ENCODE measurements around the gene CAMSAP1. TPM values are rescaled to one million over a fixed set of nuclear protein-coding genes. Genes with fewer than 3 reads are reported as not detected.
"Not testable (repeated sequence)": the region's sequence is repeated elsewhere in the genome, so short reads cannot be mapped to it uniquely, and the experiment has no call there.

CAMSAP1 gene
- total RNA-seq, 1 donor: 26.1 TPM

- no peak overlapping the region for H3K4me3 ChIP-seq (ENCODE audit: insufficient read depth, low read length)
Measured at GRCh38 chr9:135952664-135953206, 45.4 kb upstream of the CAMSAP1 start.

GRCh38 chr9:135951889-135952663 lies 44.7 kb upstream of the CAMSAP1 start:
- TF ChIP-seq CTCF (IDR thresholded peaks at IDR 0.05; ENCODE audit: extremely low read depth, low read depth, low read length): no peak
- Histone ChIP-seq H3K27ac (ENCODE audit: low read depth, low read length) (no peak overlapping the region), H3K4me1 (ENCODE audit: insufficient read depth, low read length) (no peaks in the 10 kb centered on the region), H4K20me1 (ENCODE audit: insufficient read depth, low read length) (peaks cover 8% of the 10 kb centered on the region), H2AFZ (ENCODE audit: low read length) (no peak overlapping the region), H3K9me3 (ENCODE audit: low read depth, low read length) (no peaks in the 10 kb centered on the region), H3K4me2 (ENCODE audit: insufficient read depth, low read length) (no peak overlapping the region), H3K36me3 (ENCODE audit: insufficient read depth, low read length) (peaks cover 18% of the 10 kb centered on the region), H3K79me2 (ENCODE audit: insufficient read depth, low read length) (peaks cover 22% of the 10 kb centered on the region), H3K4me3 (ENCODE audit: insufficient read depth, low read length) (no peak overlapping the region), H3K27me3 (ENCODE audit: insufficient read depth, low read length) (no peaks in the 10 kb centered on the region)
- DNase-seq (ENCODE audit: insufficient read length, low spot score, missing footprints): no peak

More at GRCh38 chr9:135952664-135953206, 45.4 kb upstream of the CAMSAP1 start:
- no peak for TF ChIP-seq CTCF (IDR thresholded peaks at IDR 0.05; ENCODE audit: extremely low read depth, low read depth, low read length)
- Histone ChIP-seq H3K27me3 (ENCODE audit: insufficient read depth, low read length) (no peaks in the 10 kb centered on the region), H3K9me3 (ENCODE audit: low read depth, low read length) (no peaks in the 10 kb centered on the region), H4K20me1 (ENCODE audit: insufficient read depth, low read length) (peaks cover 8% of the 10 kb centered on the region), H3K4me1 (ENCODE audit: insufficient read depth, low read length) (no peaks in the 10 kb centered on the region), H2AFZ (ENCODE audit: low read length) (no peak overlapping the region), H3K36me3 (ENCODE audit: insufficient read depth, low read length) (peaks cover 18% of the 10 kb centered on the region), H3K27ac (ENCODE audit: low read depth, low read length) (no peak overlapping the region), H3K79me2 (ENCODE audit: insufficient read depth, low read length) (peaks cover 27% of the 10 kb centered on the region), H3K4me2 (ENCODE audit: insufficient read depth, low read length) (no peak overlapping the region)
- no peak for DNase-seq (ENCODE audit: insufficient read length, low spot score, missing footprints)

- Histone ChIP-seq H3K36me3 (ENCODE audit: insufficient read depth, low read length) (peaks cover 18% of the 10 kb centered on the region), H3K79me2 (ENCODE audit: insufficient read depth, low read length) (peaks cover 15% of the 10 kb centered on the region)
- not testable (repeated sequence) for H3K4me1 ChIP-seq (ENCODE audit: insufficient read depth, low read length); H3K27me3 ChIP-seq (ENCODE audit: insufficient read depth, low read length); H3K4me2 ChIP-seq (ENCODE audit: insufficient read depth, low read length); H4K20me1 ChIP-seq (ENCODE audit: insufficient read depth, low read length); DNase-seq (ENCODE audit: insufficient read length, low spot score, missing footprints); H3K9me3 ChIP-seq (ENCODE audit: low read depth, low read length); H3K4me3 ChIP-seq (ENCODE audit: insufficient read depth, low read length); H3K27ac ChIP-seq (ENCODE audit: low read depth, low read length); H2AFZ ChIP-seq (ENCODE audit: low read length)
Measured at GRCh38 chr9:135951310-135951709, 44.0 kb upstream of the CAMSAP1 start.

GRCh38 chr9:135950841-135951240 lies 43.5 kb upstream of the CAMSAP1 start:
- Histone ChIP-seq H3K79me2 (ENCODE audit: insufficient read depth, low read length) (peaks cover 10% of the 10 kb centered on the region), H3K36me3 (ENCODE audit: insufficient read depth, low read length) (peaks cover 23% of the 10 kb centered on the region)
- not testable (repeated sequence) for H3K4me2 ChIP-seq (ENCODE audit: insufficient read depth, low read length); H3K4me3 ChIP-seq (ENCODE audit: insufficient read depth, low read length); H3K27me3 ChIP-seq (ENCODE audit: insufficient read depth, low read length); DNase-seq (ENCODE audit: insufficient read length, low spot score, missing footprints); H3K27ac ChIP-seq (ENCODE audit: low read depth, low read length); H3K9me3 ChIP-seq (ENCODE audit: low read depth, low read length); H4K20me1 ChIP-seq (ENCODE audit: insufficient read depth, low read length); H2AFZ ChIP-seq (ENCODE audit: low read length); H3K4me1 ChIP-seq (ENCODE audit: insufficient read depth, low read length)

GRCh38 chr9:135950135-135950682 lies 42.9 kb upstream of the CAMSAP1 start:
- Histone ChIP-seq H2AFZ (ENCODE audit: low read length) (no peak overlapping the region), H3K9me3 (ENCODE audit: low read depth, low read length) (no peaks in the 10 kb centered on the region), H3K4me2 (ENCODE audit: insufficient read depth, low read length) (no peak overlapping the region), H4K20me1 (ENCODE audit: insufficient read depth, low read length) (no peaks in the 10 kb centered on the region), H3K4me3 (ENCODE audit: insufficient read depth, low read length) (no peak overlapping the region), H3K27ac (ENCODE audit: low read depth, low read length) (no peak overlapping the region), H3K4me1 (ENCODE audit: insufficient read depth, low read length) (no peaks in the 10 kb centered on the region), H3K27me3 (ENCODE audit: insufficient read depth, low read length) (no peaks in the 10 kb centered on the region), H3K36me3 (ENCODE audit: insufficient read depth, low read length) (peaks cover 28% of the 10 kb centered on the region), H3K79me2 (ENCODE audit: insufficient read depth, low read length) (peaks cover 4% of the 10 kb centered on the region)
- no peak for DNase-seq (ENCODE audit: insufficient read length, low spot score, missing footprints)
- no peak for TF ChIP-seq CTCF (IDR thresholded peaks at IDR 0.05; ENCODE audit: extremely low read depth, low read depth, low read length)

Data from osteoblast (primary cell).